Activated CD8-positive, alpha-beta memory T cell treated with anti-CD3 and anti-CD28 coated beads, Interleukin-2, amount 50 U/mL, for 4 hours (primary cell): Measurements from ENCODE around the gene CYP3A5.
"Not testable (repeated sequence)": the region's sequence is repeated elsewhere in the genome, so short reads cannot be mapped to it uniquely, and the experiment has no call there.

Experiments used
- DNase-seq: peaks from one replicate; pipeline ENCODE4 v3.0.0-alpha.2; 2020

Gene CYP3A5

GRCh38 chr7:99679400-99680191, at the start of gene CYP3A5:
TSS of gene CYP3A5 (minus strand) at chr7:99679996. CDS start at chr7:99679896, 100 bp downstream.
- no peak for DNase-seq

- no peak for DNase-seq
These were observed 48.8 kb upstream of the CYP3A5 start for GRCh38 chr7:99728615-99729014.

- not testable (repeated sequence) for DNase-seq
These were observed 43.4 kb upstream of the CYP3A5 start for GRCh38 chr7:99723201-99723600.

GRCh38 chr7:99720800-99721595, 41.2 kb upstream of the CYP3A5 start:
- no peak for DNase-seq

GRCh38 chr7:99719996-99720769, 40.4 kb upstream of the CYP3A5 start:
- no peak for DNase-seq

GRCh38 chr7:99713995-99714570, 34.3 kb upstream of the CYP3A5 start:
- DNase-seq = no peak

- no peak for DNase-seq
These were observed 30.2 kb upstream of the CYP3A5 start for GRCh38 chr7:99709838-99710578.

- no peak for DNase-seq
These were observed 29.5 kb upstream of the CYP3A5 start for GRCh38 chr7:99709260-99709659.

- DNase-seq = no peak
These were observed 27.3 kb upstream of the CYP3A5 start for GRCh38 chr7:99707096-99707495.

- DNase-seq = no peak
These were observed 20.1 kb upstream of the CYP3A5 start for GRCh38 chr7:99699946-99700345.

- not testable (repeated sequence) for DNase-seq
These were observed 19.3 kb upstream of the CYP3A5 start for GRCh38 chr7:99698867-99699730.

- no peak for DNase-seq
These were observed 15.1 kb upstream of the CYP3A5 start for GRCh38 chr7:99694912-99695304.

GRCh38 chr7:99694201-99694911, 14.6 kb upstream of the CYP3A5 start:
- no peak for DNase-seq

GRCh38 chr7:99693427-99694200, 13.8 kb upstream of the CYP3A5 start:
- DNase-seq = no peak

- no peak for DNase-seq
These were observed 13.3 kb upstream of the CYP3A5 start for GRCh38 chr7:99693100-99693426.

GRCh38 chr7:99692563-99692962, 12.8 kb upstream of the CYP3A5 start:
- DNase-seq = not testable (repeated sequence)

- DNase-seq = not testable (repeated sequence)
These were observed 11.9 kb upstream of the CYP3A5 start for GRCh38 chr7:99691658-99692057.

- DNase-seq = not testable (repeated sequence)
These were observed 11.1 kb upstream of the CYP3A5 start for GRCh38 chr7:99690918-99691317.

GRCh38 chr7:99685871-99686608, 6.2 kb upstream of the CYP3A5 start:
- not testable (repeated sequence) for DNase-seq
